Kidney (tissue), 14 donors: ENCODE results near the gene ACOX2. TPM values are rescaled to one million over a fixed set of nuclear protein-coding genes. Genes with fewer than 3 reads are reported as not detected.

Source experiments
- DNase-seq, 5 donors: peaks; one replicate each; pipeline ENCODE4 v3.0.0-alpha.2; 2013 to 2020
- FAIRE-seq: peaks from 2 replicates; lab custom pipeline; 2012; peaks lifted over from hg19 to GRCh38; lab: Jason Lieb, UNC
- H3K27ac ChIP-seq, 2 donors: one replicate each; pipeline ENCODE4 v1.7.0; 2013; ENCODE audit warnings: low read depth in 2 of 2, low read length in 2 of 2, inconsistent platforms in 1 of 2
- H3K27me3 ChIP-seq: one replicate; pipeline ENCODE4 v1.7.1; 2013; ENCODE audit warnings: low read length, inconsistent platforms; ENCODE audit not compliant: control insufficient read depth, insufficient read depth
- H3K36me3 ChIP-seq, 3 donors: one replicate each; pipeline versions ENCODE4 v1.7.0 to v1.7.1; 2013; ENCODE audit warnings: low read length in 3 of 3, control low read depth in 1 of 3, inconsistent platforms in 1 of 3; ENCODE audit not compliant: insufficient read depth in 3 of 3, control insufficient read depth in 2 of 3
- H3K4me1 ChIP-seq, 3 donors: one replicate each; pipeline versions ENCODE4 v1.7.0 to v1.7.1; 2013; ENCODE audit warnings: low read length in 3 of 3, inconsistent platforms in 1 of 3, low read depth in 1 of 3; ENCODE audit not compliant: control insufficient read depth in 2 of 3, insufficient read depth in 2 of 3
- H3K4me3 ChIP-seq, 3 donors: one replicate each; pipeline versions ENCODE4 v1.7.0 to v1.8.1; 2013; ENCODE audit warnings: low read length in 3 of 3, control low read depth in 1 of 3, inconsistent platforms in 1 of 3
- H3K9ac ChIP-seq, 3 donors: one replicate each; pipeline versions ENCODE4 v1.7.0 to v1.7.1; 2013; ENCODE audit warnings: low read length in 3 of 3, control low read depth in 1 of 3, inconsistent platforms in 1 of 3
- H3K9me3 ChIP-seq, 3 donors: one replicate each; pipeline versions ENCODE4 v1.7.0 to v1.7.1; 2013; ENCODE audit warnings: low read length in 3 of 3, control low read depth in 1 of 3, inconsistent platforms in 1 of 3; ENCODE audit not compliant: control insufficient read depth in 2 of 3, insufficient read depth in 1 of 3
- intact Hi-C: fragments of 100-400 bp; cut with DNase I; formaldehyde crosslinking; loops from one replicate; pipeline ENCODE4 v1.11.1; 2022
- polyA plus RNA-seq: library from polyadenylated mRNA; stranded (reverse); fragments of 350-450 nt; fragmentation: Illumina TruSeq; extraction: RNeasy Lipid Tissue Mini Kit (QIAGEN cat#74804); gene quantifications from one replicate; pipeline ENCODE4 v1.2.3, GENCODE V29; 2014; ENCODE audit warnings: low read depth, low replicate concordance; ENCODE audit not compliant: insufficient read depth
- total RNA-seq: library from RNA; stranded (reverse); fragmentation: NEBNext Ultra II Directional; extraction: Animal tissue kit (Norgen Biotek cat#: 25700); gene quantifications from one replicate; pipeline ENCODE4 v1.2.1, GENCODE V29; 2021
- TF ChIP-seq, protein P1 (sequence below): IDR thresholded peaks from 3 replicates; pipeline ENCODE4 v1.5.1; 2012; ENCODE audit warnings: mild to moderate bottlenecking, moderate library complexity, borderline replicate concordance; ENCODE audit not compliant: insufficient read depth; ENCODE audit errors: extremely low read depth
- donor health status: control.
- donor health status: control.
- donor health status: control.
- donor health status: control.
- donor health status: control.
- donor health status: DM: yes; HTN: yes; CAD: no.
- donor health status: Normal renal cell carcinoma (clear cell type).

Gene ACOX2
- total and polyA plus RNA-seq, 2 donors from 2014 or later: 18.6 to 85.5 TPM

DNA sequence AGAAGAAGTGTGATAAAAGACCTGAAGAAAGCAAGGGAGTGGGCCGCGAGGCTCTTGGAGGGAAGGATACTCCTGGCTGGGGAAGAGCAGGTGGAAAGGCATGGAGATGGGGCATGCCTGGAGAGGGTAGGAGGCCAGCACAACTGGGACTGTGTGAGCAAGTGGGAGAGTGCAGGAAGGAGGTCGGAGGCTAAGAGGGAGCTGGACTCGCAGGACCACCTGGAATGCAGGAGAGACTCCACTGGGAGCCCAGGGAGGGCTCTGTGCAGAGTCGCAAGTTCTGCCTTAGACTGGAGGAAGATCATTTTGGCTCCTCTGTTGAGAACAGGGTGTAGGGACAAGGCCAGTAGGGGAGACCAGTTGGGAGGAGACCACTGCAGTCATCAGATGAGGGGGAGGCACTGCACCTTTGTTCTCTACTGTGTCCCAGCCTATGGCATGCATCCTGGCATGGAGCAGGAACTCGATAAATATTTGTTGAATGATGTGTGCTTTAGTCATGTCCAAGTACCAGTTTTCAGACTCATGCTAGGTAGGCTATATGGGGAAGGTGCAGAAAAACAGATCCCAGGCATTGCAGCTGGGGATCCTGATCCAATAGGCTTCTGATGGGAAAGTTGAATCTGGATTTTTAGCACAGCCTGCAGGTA lies 26.5 kb upstream of the ACOX2 start:
- H3K9ac ChIP-seq: no peak overlapping the region
- peaks cover 0 to 2% (median 0%) of the 10 kb centered on the region in 3 donors for H3K36me3 ChIP-seq
- TF ChIP-seq, protein P1, sequence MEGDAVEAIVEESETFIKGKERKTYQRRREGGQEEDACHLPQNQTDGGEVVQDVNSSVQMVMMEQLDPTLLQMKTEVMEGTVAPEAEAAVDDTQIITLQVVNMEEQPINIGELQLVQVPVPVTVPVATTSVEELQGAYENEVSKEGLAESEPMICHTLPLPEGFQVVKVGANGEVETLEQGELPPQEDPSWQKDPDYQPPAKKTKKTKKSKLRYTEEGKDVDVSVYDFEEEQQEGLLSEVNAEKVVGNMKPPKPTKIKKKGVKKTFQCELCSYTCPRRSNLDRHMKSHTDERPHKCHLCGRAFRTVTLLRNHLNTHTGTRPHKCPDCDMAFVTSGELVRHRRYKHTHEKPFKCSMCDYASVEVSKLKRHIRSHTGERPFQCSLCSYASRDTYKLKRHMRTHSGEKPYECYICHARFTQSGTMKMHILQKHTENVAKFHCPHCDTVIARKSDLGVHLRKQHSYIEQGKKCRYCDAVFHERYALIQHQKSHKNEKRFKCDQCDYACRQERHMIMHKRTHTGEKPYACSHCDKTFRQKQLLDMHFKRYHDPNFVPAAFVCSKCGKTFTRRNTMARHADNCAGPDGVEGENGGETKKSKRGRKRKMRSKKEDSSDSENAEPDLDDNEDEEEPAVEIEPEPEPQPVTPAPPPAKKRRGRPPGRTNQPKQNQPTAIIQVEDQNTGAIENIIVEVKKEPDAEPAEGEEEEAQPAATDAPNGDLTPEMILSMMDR: no peak
- H3K4me1 ChIP-seq: peaks cover 0 to 2% (median 0%) of the 10 kb centered on the region in 3 donors
- no peak overlapping the region for H3K27ac ChIP-seq
- H3K4me3 ChIP-seq: no peak overlapping the region
- H3K9me3 ChIP-seq: no peaks in the 10 kb centered on the region
- peak in 1 of 5 donors; percentile 39 for DNase-seq
- no peak for FAIRE-seq
- intact Hi-C loops: no loop called here
- no peaks in the 10 kb centered on the region for H3K27me3 ChIP-seq

DNA sequence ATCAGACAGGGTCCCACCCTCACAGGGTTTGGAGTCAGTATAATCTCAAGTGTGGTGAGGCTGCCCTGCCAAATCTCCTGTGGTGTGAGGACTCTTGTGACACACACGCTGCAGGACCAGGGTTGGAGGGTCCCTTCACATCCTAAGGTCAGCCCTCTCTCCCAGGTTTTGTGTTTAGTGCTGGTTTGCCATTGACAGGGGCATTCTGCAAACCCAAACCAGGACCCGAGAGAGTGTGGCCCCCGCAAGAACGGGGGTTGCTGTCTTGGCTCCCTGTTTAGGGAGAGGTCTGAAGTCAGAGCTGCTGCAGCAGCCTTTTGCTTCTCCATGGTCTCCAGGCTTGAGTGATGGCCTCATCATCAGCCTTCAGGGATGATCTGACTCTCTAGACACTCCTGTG lies 25.5 kb upstream of the ACOX2 start:
- FAIRE-seq: no peak
- H3K4me3 ChIP-seq: no peak overlapping the region
- intact Hi-C loops: no loop called here
- no peak overlapping the region for H3K27ac ChIP-seq
- H3K27me3 ChIP-seq: no peaks in the 10 kb centered on the region
- H3K9me3 ChIP-seq: no peaks in the 10 kb centered on the region
- H3K36me3 ChIP-seq: peaks cover 0 to 2% (median 0%) of the 10 kb centered on the region in 3 donors
- TF ChIP-seq, protein P1: no peak
- H3K9ac ChIP-seq: no peak overlapping the region
- DNase-seq: peak in 1 of 5 donors; percentile 24
- peaks cover 0 to 2% (median 0%) of the 10 kb centered on the region in 3 donors for H3K4me1 ChIP-seq

DNA sequence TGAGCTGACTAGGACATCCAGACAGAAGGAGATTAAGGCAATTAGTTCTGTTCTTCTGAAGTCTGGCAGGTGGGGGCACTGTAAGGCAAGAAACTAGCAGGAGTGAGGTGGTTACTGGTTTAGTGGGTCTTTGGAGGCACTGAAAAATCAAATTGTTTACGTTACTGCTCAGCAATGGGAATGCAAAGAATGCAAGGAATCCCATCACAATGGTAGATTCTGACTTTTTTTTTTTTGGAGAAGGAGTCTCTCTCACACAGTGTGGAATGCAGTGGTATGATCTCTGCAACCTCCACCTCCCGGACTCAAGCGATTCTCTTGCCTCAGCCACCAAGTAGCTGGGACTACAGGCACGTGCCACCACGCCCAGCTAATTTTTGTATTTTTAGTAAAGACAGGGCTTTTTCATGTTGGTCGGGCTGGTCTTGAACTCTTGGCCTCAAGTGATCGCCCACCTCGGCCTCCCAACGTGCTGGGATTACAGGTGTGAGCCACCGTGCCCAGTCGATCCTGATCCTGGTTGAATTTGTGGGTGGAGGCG lies 23.9 kb upstream of the ACOX2 start:
- Histone ChIP-seq H3K36me3 (peaks cover 0 to 2% (median 0%) of the 10 kb centered on the region in 3 donors), H3K9me3 (no peaks in the 10 kb centered on the region), H3K4me3 (no peak overlapping the region), H3K9ac (no peak overlapping the region), H3K4me1 (peaks cover 0 to 5% (median 0%) of the 10 kb centered on the region in 3 donors), H3K27me3 (no peaks in the 10 kb centered on the region), H3K27ac (no peak overlapping the region)
- TF ChIP-seq, protein P1: peak; percentile 36
- peak; percentile 23 to 91 (median 67) for DNase-seq
- intact Hi-C loops: no loop called here
- FAIRE-seq: no peak
